ENCODE measurements around the gene SLC6A3.

GRCh38 chr5:1423901-1424603, 21.2 kb downstream of the SLC6A3 start:
- TF ChIP-seq, protein P1, sequence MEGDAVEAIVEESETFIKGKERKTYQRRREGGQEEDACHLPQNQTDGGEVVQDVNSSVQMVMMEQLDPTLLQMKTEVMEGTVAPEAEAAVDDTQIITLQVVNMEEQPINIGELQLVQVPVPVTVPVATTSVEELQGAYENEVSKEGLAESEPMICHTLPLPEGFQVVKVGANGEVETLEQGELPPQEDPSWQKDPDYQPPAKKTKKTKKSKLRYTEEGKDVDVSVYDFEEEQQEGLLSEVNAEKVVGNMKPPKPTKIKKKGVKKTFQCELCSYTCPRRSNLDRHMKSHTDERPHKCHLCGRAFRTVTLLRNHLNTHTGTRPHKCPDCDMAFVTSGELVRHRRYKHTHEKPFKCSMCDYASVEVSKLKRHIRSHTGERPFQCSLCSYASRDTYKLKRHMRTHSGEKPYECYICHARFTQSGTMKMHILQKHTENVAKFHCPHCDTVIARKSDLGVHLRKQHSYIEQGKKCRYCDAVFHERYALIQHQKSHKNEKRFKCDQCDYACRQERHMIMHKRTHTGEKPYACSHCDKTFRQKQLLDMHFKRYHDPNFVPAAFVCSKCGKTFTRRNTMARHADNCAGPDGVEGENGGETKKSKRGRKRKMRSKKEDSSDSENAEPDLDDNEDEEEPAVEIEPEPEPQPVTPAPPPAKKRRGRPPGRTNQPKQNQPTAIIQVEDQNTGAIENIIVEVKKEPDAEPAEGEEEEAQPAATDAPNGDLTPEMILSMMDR (IDR thresholded peaks at IDR 0.05; ENCODE audit: low read depth, low read length): no peak
- no peak for TF ChIP-seq EZH2phosphoT487 (IDR thresholded peaks at IDR 0.05; ENCODE audit: low read depth)

All from OCI-LY3 (cell line).